ENCODE data around the gene UCN2.

Gene UCN2

GRCh38 chr3:48563382-48563918, at the start of gene UCN2:
Gene UCN2, minus strand, starts transcription at chr3:48563781. Its CDS starts 657 bp downstream, at chr3:48563124.
- no peak for DNase-seq (ENCODE audit: low spot score)
- H3K4me3 ChIP-seq = no peak within 1 kb of the TSS

DNA sequence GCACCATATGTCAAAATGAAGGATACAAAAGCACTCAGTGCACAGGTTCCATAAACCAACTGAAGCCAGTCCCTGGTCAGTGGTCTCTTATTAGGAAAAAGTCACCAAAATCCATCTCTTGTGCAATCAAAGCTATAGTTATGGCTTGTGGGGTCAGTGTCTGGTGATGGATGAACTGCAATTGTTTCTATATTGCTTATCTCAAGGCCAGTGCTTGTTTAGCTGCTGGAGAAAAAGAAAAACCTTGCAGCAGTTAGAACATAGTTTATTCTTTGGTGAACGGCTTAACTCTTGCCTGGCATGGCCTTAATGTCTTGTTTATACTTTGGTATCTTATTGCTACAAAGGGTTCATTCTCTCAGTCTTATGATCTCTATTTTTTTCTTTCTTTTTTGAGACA, 48.7 kb upstream of the UCN2 start:
- no peak for DNase-seq (ENCODE audit: low spot score)
- no peak overlapping the region for H3K4me3 ChIP-seq
- H3K27ac ChIP-seq = no peak overlapping the region
- TF ChIP-seq CTCF (IDR thresholded peaks at IDR 0.05) = no peak

More at GRCh38 chr3:48563382-48563918, at the start of gene UCN2:
- H3K27ac ChIP-seq = peak within 1 kb of the TSS in 1 of 2 donors; percentile 29
- TF ChIP-seq CTCF (IDR thresholded peaks at IDR 0.05) = no peak

GRCh38 chr3:48609088-48610005, 45.8 kb upstream of the UCN2 start, which contains the start of gene UQCRC1:
Gene UQCRC1, minus strand, starts transcription at chr3:48609646. Its CDS starts 26 bp downstream, at chr3:48609620.
- peak within 1 kb of the TSS; percentile 83 to 88 for H3K27ac ChIP-seq
- H3K4me3 ChIP-seq = peak within 1 kb of the TSS; percentile 85
- peak; percentile 79 for TF ChIP-seq CTCF (IDR thresholded peaks at IDR 0.05)
- DNase-seq (ENCODE audit: low spot score) = peak; percentile 93

GRCh38 chr3:48607519-48607918, 43.9 kb upstream of the UCN2 start:
- Histone ChIP-seq H3K27ac (no peak overlapping the region), H3K4me3 (no peak overlapping the region)
- DNase-seq (ENCODE audit: low spot score) = no peak
- TF ChIP-seq CTCF (IDR thresholded peaks at IDR 0.05) = no peak

DNA sequence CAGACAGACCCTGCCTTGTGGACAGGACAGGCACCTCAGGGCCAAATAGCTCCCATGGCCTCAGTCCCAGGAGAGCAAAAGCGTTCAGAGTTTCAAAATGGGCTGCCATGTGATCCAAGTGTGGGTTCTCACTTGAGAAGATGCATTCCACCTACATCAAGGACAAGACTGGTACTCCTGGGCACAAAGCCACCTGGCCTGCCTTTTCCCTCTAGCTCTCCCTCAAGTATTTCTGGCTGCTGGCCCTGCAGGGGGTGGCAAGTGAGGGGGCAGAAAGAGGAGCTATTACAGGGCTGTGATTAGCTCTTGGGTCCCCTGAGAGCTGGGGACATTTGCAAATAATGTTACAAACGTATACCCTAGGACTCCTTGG, 38.0 kb upstream of the UCN2 start:
- no peak for TF ChIP-seq CTCF (IDR thresholded peaks at IDR 0.05)
- Histone ChIP-seq H3K4me3 (no peak overlapping the region), H3K27ac (no peak overlapping the region)
- DNase-seq (ENCODE audit: low spot score) = no peak

GRCh38 chr3:48600711-48601621, 37.4 kb upstream of the UCN2 start:
- no peak for TF ChIP-seq CTCF (IDR thresholded peaks at IDR 0.05)
- no peak for DNase-seq (ENCODE audit: low spot score)
- H3K27ac ChIP-seq = peak overlapping the region; percentile 82 to 96

More at GRCh38 chr3:48600711-48601621, 37.4 kb upstream of the UCN2 start:
- H3K4me3 ChIP-seq = no peak overlapping the region
